Stimulated activated naive CD8-positive, alpha-beta T cell treated with anti-CD3 and anti-CD28 coated beads, Interleukin-15, Interleukin-2, amounts not matched to agents 100 U/mL and 50 U/mL, for 24 hours (primary cell): ENCODE data around the gene MLLT3.
"Not testable (repeated sequence)": the region's sequence is repeated elsewhere in the genome, so short reads cannot be mapped to it uniquely, and the experiment has no call there.

Experiments used
- ATAC-seq: fragments of 150-1000 bp; cut with Tn5 transposase; one replicate; pipeline ENCODE4 v1.10.0; 2021
- DNase-seq: peaks from one replicate; pipeline ENCODE4 v3.0.0; 2021

Gene MLLT3

GRCh38 chr9:20594608-20595007, 27.7 kb downstream of the MLLT3 start:
- DNase-seq (no peak), ATAC-seq (peak; percentile 6)

DNA sequence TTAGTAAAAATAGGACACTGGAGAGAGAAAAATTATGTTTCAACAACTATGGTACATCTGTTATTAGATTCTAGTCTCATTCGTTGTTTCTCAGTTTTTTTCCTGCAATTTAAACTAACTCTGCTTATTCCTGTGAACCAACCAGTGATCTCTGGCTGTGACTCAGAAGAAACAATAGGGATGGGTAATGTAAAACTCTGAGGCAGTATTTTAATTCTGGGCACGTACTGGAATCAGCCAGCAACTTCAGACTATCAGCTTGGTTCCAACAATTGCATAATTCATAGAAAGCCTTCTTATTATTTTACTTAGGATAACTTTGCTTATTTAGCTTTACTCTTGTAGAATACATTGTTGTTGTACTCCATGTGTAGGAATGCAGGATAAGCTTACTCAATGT, 28.8 kb downstream of the MLLT3 start:
- ATAC-seq: no peak

GRCh38 chr9:20593105-20593504, 29.2 kb downstream of the MLLT3 start:
- no peak for ATAC-seq
- DNase-seq: no peak

More for the DNA sequence above, 28.8 kb downstream of the MLLT3 start:
- DNase-seq: no peak

- ATAC-seq: no peak
- DNase-seq: no peak
Observed at GRCh38 chr9:20592673-20593072, 29.6 kb downstream of the MLLT3 start.

DNA sequence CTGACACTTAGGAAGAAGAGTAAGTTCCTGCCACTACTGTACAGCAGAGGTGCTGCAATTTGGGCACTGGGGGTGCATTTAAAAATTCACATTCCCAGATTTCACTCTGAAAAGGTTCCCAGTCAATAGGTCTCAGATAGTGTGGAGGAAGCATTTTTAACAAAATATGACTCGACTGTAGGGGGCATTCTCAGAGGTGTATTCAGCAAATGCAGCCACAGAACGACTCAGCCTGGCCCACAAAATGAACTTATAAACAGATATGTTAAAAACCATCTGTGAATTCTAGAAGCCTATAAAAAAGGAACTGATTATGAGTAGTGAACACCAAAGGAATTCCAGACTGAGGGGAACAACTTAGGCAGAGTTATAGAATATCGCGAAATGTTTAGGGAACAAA, 31.1 kb downstream of the MLLT3 start:
- ATAC-seq: no peak
- no peak for DNase-seq

- ATAC-seq (no peak), DNase-seq (no peak)
Observed at GRCh38 chr9:20584968-20585643, 37.2 kb downstream of the MLLT3 start.

- not testable (repeated sequence) for DNase-seq, ATAC-seq
Observed at GRCh38 chr9:20583088-20583487, 39.2 kb downstream of the MLLT3 start.

DNA sequence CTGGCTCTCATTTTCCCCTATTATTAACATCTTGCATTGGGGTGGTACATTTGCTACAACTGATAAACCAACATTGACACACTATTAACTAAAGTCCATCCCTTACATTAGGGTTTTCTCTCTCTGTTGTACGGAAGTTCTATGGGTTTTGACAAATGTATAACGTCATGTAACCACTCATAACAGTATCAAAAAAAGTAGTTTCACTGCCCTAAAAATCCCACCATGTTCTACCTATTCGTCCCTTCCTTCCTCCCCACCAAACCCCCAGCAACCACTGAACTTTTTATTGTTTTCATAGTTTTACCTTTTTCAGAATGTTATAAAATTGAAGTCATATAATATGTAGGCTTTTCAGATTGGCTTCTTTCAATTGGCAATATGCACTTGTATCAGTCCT, 40.1 kb downstream of the MLLT3 start:
- ATAC-seq: peak; percentile 64

DNA sequence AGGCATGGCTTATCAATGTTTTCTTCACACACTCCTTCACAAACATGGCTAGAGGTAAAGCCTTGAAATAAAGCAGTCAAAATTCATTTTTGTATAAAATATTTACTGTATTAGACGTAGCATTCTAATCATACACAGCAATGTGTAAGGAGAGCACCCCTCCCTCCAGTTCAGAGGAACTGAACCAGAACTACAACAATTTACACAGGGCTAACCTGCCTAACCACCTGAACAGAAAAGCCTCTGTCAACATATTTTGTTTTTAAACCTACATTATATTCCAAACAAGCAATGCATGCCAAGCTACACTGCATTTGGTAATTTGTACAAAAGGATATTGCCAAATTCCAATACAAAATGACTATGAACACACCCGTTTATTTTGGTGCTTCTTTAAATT, 41.6 kb downstream of the MLLT3 start:
- ATAC-seq (no peak), DNase-seq (no peak)

More for the DNA sequence above, 40.1 kb downstream of the MLLT3 start:
- DNase-seq: no peak

DNA sequence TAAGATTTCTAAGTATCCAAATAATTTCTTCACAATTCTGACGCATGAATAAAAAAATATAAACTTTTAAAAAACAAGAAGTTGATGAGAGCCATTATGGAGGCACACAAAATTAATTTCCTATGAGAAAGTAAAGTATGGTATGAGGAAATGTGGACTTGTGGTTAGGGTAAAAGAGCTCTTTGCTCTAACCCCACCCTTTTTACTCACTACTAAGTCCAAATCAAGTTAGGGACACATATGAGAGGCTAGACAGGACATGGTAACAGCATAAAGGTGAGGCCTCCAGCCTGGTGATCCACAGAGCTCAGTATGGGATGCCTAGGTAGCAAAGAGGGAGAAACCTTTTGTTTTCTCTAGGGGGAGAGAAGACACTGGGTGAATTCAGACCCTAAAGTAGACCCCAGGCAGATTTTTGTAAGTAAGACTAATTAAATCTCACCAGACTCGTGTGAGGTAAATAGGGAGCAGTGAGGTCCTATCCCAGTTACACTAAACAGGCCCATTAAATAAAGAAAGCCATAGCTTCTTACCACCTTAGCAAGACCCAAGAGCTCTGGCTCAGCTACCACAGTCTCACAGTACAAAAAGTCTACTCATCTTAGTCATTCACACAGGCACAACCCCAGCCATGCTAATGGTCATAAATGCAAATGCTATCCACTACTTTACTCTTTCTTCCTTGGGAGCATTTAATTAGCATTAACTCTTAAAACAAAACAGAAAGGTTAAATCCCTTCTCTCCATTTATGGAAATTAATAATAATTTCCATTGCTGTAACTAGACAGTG, 42.6 kb downstream of the MLLT3 start:
- ATAC-seq: peak; percentile 88
- peak; percentile 13 for DNase-seq

DNA sequence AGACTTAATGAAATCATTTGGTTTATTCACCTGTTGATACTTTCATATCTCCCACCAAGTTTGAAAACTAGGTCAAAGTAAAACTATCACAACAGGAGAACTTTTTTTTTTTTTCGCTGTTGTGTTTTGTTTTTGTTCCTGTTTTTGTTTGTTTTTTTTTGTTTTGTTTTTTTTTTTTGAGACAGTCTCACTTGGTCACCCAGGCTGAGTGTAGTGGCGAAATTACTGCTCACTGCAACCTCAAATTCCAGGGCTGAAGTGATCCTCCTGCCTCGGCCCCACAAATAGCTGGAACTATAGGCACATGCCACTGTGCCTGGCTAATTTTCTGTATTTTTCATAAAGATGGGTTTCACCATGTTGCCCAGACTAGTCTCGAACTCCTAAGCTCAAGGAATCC, 49.3 kb downstream of the MLLT3 start:
- DNase-seq (no peak), ATAC-seq (no peak)

GRCh38 chr9:20570756-20571155, 51.5 kb downstream of the MLLT3 start:
- DNase-seq (no peak), ATAC-seq (peak; percentile 88)

- ATAC-seq (no peak), DNase-seq (no peak)
Observed at GRCh38 chr9:20570087-20570486, 52.2 kb downstream of the MLLT3 start.

GRCh38 chr9:20569525-20569924, 52.8 kb downstream of the MLLT3 start:
- DNase-seq: no peak
- ATAC-seq: no peak

DNA sequence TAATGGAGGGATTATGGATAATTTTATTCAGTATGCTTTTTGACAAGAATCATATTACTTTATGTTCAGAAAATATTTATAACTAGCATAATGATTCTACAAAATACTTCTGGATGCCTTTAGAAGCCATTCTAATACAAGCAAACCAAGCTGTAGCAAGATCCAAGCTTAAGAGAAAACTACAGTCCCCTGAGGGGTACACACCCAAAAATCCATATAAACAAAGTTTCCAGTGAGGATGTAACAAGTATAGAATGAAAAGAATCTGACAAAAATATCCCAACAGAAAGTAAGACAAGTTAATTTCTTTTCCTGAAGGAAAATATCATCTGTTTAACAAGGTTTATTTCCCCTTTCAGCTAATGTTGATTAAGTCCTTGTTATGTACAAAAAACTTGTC, 53.9 kb downstream of the MLLT3 start:
- no peak for DNase-seq
- ATAC-seq: no peak

- ATAC-seq (no peak), DNase-seq (no peak)
Observed at GRCh38 chr9:20566401-20566800, 55.9 kb downstream of the MLLT3 start.

DNA sequence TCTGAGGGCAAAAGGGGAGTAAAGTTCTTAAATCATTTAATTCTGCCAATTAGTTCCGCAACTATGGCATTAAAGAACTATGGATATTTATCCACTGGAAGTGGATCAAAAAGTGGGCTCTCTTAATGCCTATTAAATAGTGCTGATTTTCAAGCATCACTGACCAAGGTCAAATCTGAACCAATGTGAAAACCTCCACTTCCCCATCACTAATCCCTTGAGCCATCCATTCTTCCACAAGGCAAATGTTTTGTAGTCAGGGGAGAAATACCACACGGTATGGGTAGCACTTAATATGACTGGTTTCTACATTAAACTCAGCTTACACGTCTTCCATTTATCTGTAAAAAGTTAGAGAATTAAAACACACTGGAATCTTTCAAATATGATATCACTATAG, 57.6 kb downstream of the MLLT3 start:
- DNase-seq: no peak
- ATAC-seq: no peak

GRCh38 chr9:20563917-20564316, 58.4 kb downstream of the MLLT3 start:
- DNase-seq: no peak
- no peak for ATAC-seq

DNA sequence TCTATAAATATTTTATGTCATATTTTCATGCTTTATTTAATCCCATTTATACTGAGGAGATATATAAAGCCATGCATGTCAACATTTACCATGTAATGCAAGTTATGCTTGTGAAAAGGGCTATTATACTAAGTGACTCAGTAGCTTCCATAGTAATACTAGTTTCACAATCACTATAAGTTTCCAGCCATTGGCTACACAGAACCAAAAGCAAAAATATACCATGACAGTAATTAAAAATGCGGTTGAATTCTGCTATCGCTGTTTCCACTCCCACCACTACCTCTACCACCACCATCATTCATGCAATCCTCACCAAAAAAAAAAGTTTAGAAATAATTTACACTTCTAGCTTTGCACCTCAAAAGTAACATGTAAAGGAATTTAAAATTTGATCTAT, 60.2 kb downstream of the MLLT3 start:
- ATAC-seq (peak; percentile 77), DNase-seq (no peak)

- no peak for ATAC-seq
- no peak for DNase-seq
Observed at GRCh38 chr9:20561531-20561930, 60.8 kb downstream of the MLLT3 start.

- DNase-seq: no peak
- ATAC-seq: no peak
Observed at GRCh38 chr9:20559231-20559890, 62.9 kb downstream of the MLLT3 start.

GRCh38 chr9:20558566-20559016, 63.7 kb downstream of the MLLT3 start:
- ATAC-seq: peak; percentile 91
- DNase-seq: peak; percentile 16
